Esophagus (tissue), 2 donors: ENCODE measurements around the gene HOXA11. TPM values are rescaled to one million over a fixed set of nuclear protein-coding genes. Genes with fewer than 3 reads are reported as not detected.

Source experiments
- H3K27ac ChIP-seq, 2 donors: one replicate each; pipeline ENCODE4 v1.5.1; 2013; ENCODE audit warnings: low read depth in 2 of 2, mild to moderate bottlenecking in 2 of 2, inconsistent platforms in 1 of 2, low read length in 1 of 2, moderate library complexity in 1 of 2
- H3K27me3 ChIP-seq, 2 donors: one replicate each; pipeline ENCODE4 v1.6.1; 2013; ENCODE audit warnings: low read length in 2 of 2, control low read depth in 1 of 2, mild to moderate bottlenecking in 1 of 2; ENCODE audit not compliant: insufficient read depth in 2 of 2, control insufficient read depth in 1 of 2
- H3K36me3 ChIP-seq, 2 donors: one replicate each; pipeline ENCODE4 v1.6.1; 2013; ENCODE audit warnings: low read length in 1 of 2; ENCODE audit not compliant: control insufficient read depth in 2 of 2, insufficient read depth in 2 of 2
- H3K4me1 ChIP-seq, 2 donors: one replicate each; pipeline ENCODE4 v1.6.1; 2013; ENCODE audit warnings: low read length in 1 of 2; ENCODE audit not compliant: control insufficient read depth in 2 of 2, insufficient read depth in 2 of 2
- H3K4me3 ChIP-seq, 2 donors: one replicate each; pipeline ENCODE4 v1.5.1; 2013; ENCODE audit warnings: low read length in 2 of 2, mild to moderate bottlenecking in 2 of 2, low read depth in 1 of 2, moderate library complexity in 1 of 2
- H3K9me3 ChIP-seq, 2 donors: one replicate each; pipeline ENCODE4 v1.6.1; 2013; ENCODE audit warnings: mild to moderate bottlenecking in 2 of 2, low read depth in 1 of 2, low read length in 1 of 2, moderate library complexity in 1 of 2; ENCODE audit not compliant: control insufficient read depth in 2 of 2, insufficient read depth in 1 of 2
- WGBS, 2 donors: extraction: QIAGEN DNeasy Blood & Tissue Kit; methylation state at CpG; one replicate each; pipeline ENCODE4 v1.1.7; 2013; 5-methylcytosine and 5-hydroxymethylcytosine counted together
- polyA plus RNA-seq, 2 donors: library from polyadenylated mRNA; stranded (reverse); fragments of 200-250 nt; gene quantifications; one replicate each; pipeline ENCODE4 v1.2.3, GENCODE V29; 2013
- donor health status: healthy with polysubstance abuse.
- donor health status: Bipolar disorder and iron deficiency.

The HOXA11 gene
- polyA plus RNA-seq, 2 donors: not detected

- Histone ChIP-seq H3K27me3 (peaks cover 41 to 62% of the 10 kb centered on the region in 2 donors), H3K27ac (no peak overlapping the region), H3K9me3 (peaks cover 0 to 3% of the 10 kb centered on the region in 2 donors), H3K4me3 (no peak overlapping the region), H3K36me3 (no peaks in the 10 kb centered on the region), H3K4me1 (peaks cover 13 to 17% of the 10 kb centered on the region in 2 donors)
- WGBS, 2 donors: 33 to 35% methylated on average over 9 of the region's 9 CpGs
These were observed 9.8 kb upstream of the HOXA11 start for GRCh38 chr7:27194686-27195379.

- Histone ChIP-seq H3K36me3 (no peaks in the 10 kb centered on the region), H3K9me3 (peaks cover 0 to 5% of the 10 kb centered on the region in 2 donors), H3K27ac (no peak overlapping the region), H3K27me3 (peaks cover 34 to 60% of the 10 kb centered on the region in 2 donors), H3K4me3 (no peak overlapping the region), H3K4me1 (peaks cover 11 to 17% of the 10 kb centered on the region in 2 donors)
- WGBS, 2 donors: 45 to 53% methylated on average over 2 of the region's 2 CpGs
These were observed 8.9 kb upstream of the HOXA11 start for GRCh38 chr7:27194002-27194352.

GRCh38 chr7:27193335-27194001, 8.4 kb upstream of the HOXA11 start:
- Histone ChIP-seq H3K27ac (no peak overlapping the region), H3K27me3 (peaks cover 29 to 59% of the 10 kb centered on the region in 2 donors), H3K4me3 (peak overlapping the region in 1 of 2 donors; percentile 37), H3K4me1 (peaks cover 14 to 15% of the 10 kb centered on the region in 2 donors), H3K36me3 (no peaks in the 10 kb centered on the region), H3K9me3 (peaks cover 0 to 3% of the 10 kb centered on the region in 2 donors)
- 18 to 23% methylated on average over 29 of the region's 29 CpGs for WGBS, 2 donors

- WGBS, 2 donors: 3% methylated on average over 75 to 78 of the region's 78 CpGs
- Histone ChIP-seq H3K4me1 (peaks cover 18 to 22% of the 10 kb centered on the region in 2 donors), H3K4me3 (peak overlapping the region; percentile 18 to 37), H3K36me3 (no peaks in the 10 kb centered on the region), H3K27ac (no peak overlapping the region), H3K9me3 (peaks cover 0 to 2% of the 10 kb centered on the region in 2 donors), H3K27me3 (peaks cover 28 to 59% of the 10 kb centered on the region in 2 donors)
These were observed 7.7 kb upstream of the HOXA11 start for GRCh38 chr7:27192546-27193334.

GRCh38 chr7:27191833-27192545, 7.0 kb upstream of the HOXA11 start:
- no peak overlapping the region for H3K27ac ChIP-seq
- H3K4me1 ChIP-seq: peaks cover 20 to 23% of the 10 kb centered on the region in 2 donors
- no peaks in the 10 kb centered on the region for H3K36me3 ChIP-seq
- H3K9me3 ChIP-seq: peaks cover 0 to 2% of the 10 kb centered on the region in 2 donors
- 15 to 16% methylated on average over 42 of the region's 42 CpGs for WGBS, 2 donors
- peaks cover 26 to 61% of the 10 kb centered on the region in 2 donors for H3K27me3 ChIP-seq
- peak overlapping the region; percentile 18 to 37 for H3K4me3 ChIP-seq

- H3K9me3 ChIP-seq: peaks cover 0 to 2% of the 10 kb centered on the region in 2 donors
- no peaks in the 10 kb centered on the region for H3K36me3 ChIP-seq
- no peak overlapping the region for H3K27ac ChIP-seq
- peaks cover 20 to 23% of the 10 kb centered on the region in 2 donors for H3K4me1 ChIP-seq
- no peak overlapping the region for H3K4me3 ChIP-seq
- 38 to 49% methylated on average over 15 of the region's 15 CpGs for WGBS, 2 donors
- H3K27me3 ChIP-seq: peaks cover 26 to 65% of the 10 kb centered on the region in 2 donors
These were observed 6.2 kb upstream of the HOXA11 start for GRCh38 chr7:27191161-27191731.

GRCh38 chr7:27189997-27190748, 5.1 kb upstream of the HOXA11 start:
- Histone ChIP-seq H3K36me3 (no peaks in the 10 kb centered on the region), H3K4me3 (no peak overlapping the region), H3K27ac (no peak overlapping the region), H3K9me3 (peaks cover 0 to 2% of the 10 kb centered on the region in 2 donors), H3K27me3 (peaks cover 21 to 75% of the 10 kb centered on the region in 2 donors), H3K4me1 (peaks cover 23% of the 10 kb centered on the region in 2 donors)
- WGBS, 2 donors: 40 to 52% methylated on average over 7 of the region's 7 CpGs

GRCh38 chr7:27189295-27189996, 4.4 kb upstream of the HOXA11 start:
- WGBS, 2 donors: 12 to 20% methylated on average over 22 of the region's 22 CpGs
- no peak overlapping the region for H3K4me3 ChIP-seq
- H3K27ac ChIP-seq: no peak overlapping the region
- peaks cover 23 to 30% of the 10 kb centered on the region in 2 donors for H3K4me1 ChIP-seq
- H3K36me3 ChIP-seq: no peaks in the 10 kb centered on the region
- H3K27me3 ChIP-seq: peaks cover 13 to 74% of the 10 kb centered on the region in 2 donors
- peaks cover 0 to 6% of the 10 kb centered on the region in 2 donors for H3K9me3 ChIP-seq
